GM21737 (cell line): ENCODE data around the gene PTH2.

ENCODE experiments used
- ATAC-seq: cut with Tn5 transposase; IDR thresholded peaks from one replicate; pipeline ENCODE4 v1.9.1; 2021; ENCODE audit warnings: mild to moderate bottlenecking, moderate library complexity; ENCODE audit not compliant: unreplicated experiment

PTH2 gene

DNA sequence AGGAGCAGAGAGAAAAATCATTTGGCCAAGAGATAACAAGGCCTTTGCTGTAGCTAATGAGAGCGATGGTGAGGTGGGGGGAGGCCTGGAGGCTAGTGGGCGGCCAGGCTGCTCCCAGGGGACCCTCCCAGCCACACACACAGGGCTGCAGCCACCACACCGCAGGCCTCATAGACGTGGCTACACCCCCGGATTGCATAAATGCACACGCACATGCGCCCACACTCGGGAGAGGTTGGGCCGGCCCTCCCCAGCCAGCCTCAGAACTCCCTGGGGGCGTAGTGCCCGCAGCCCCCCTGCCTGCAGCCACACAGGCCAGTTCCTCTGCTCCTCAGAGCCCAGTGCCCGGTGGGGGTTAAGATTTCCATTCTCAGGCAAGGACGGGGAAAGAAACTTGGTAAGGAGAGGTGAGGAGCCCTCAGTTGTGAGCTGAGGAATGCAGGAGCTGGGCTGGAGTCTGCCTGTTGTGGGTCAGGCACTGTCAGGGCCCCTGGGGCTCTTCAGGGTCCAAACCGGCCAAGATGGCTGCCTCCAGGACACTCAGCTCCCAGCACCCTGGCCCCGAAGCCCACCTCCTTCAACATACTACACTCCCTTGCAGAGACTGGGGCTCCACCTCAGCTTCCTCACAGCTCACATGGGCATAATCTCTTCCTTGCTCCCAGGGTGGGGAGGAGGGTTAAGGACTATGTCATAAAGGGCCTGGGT lies 8.0 kb downstream of the PTH2 start:
- ATAC-seq, result no peak

DNA sequence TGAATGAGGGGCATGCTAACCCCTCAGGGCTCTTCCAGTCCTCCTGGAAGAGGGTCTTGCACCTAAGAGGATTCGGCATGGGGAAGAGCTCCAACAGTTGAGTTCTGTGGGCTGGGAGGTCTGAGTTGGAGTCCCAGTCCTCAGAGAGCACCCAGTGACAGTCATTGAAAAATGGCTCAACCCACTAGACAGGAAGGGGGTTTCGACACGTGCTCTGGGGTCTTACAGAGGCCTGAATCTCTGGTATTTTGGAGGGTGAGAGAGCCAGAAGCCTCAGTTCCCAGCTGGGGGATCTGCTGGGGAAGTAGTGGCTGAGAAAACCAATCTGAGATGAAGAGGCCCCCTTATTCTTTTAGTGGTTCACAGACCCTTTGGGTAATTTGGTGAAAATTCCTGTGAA lies 9.0 kb downstream of the PTH2 start:
- no peak for ATAC-seq

DNA sequence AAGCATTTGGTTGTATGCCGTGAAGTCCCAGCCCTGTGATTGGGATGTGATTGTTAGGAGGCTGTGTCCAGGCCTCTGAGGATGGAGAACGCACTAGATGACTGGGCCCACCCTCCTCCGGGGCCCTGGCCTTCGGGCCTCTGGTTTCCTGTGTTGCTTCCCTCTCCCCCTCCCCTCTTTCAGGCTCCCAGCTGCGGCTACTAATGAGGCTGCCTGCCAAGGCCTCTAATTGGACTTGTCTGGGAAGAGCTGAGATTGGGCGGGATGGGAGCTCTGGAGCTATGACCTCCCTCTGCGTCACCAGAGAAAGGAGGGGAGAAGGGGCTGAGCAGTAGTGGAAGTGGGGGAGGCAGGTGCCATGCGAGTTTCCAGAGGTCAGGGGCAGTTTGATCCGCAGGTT lies 9.9 kb downstream of the PTH2 start:
- ATAC-seq, result no peak

DNA sequence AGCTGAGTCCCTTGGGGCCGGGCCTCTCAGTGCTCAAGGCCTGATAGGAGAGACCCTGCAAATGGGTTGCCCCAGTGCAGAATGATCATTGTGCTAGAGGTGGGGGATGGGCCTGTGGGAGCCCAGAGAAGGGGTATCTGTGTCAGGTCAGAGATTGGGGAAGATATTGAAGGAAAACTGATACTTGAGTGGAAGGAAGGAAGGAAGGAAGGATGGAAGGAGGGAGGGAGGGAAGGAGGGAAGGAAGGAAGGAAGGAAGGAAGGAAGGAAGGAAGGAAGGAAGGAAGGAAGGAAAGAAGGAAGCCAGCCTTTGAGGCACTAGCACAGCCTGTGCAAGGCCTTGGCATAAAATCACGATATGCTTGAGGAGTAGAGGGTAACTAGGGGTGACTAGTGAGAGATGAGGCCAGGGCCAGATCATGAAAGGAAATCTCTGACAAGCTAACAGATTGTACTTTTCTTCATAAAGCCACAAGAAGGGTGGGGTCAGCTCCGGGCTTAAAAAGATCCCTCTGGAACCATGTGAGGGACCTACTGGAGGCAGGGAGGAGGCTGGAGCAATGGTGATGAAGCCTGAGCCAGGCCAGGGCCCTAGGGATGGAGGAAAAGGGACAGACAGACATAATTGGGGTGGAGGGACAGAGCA lies 11.4 kb downstream of the PTH2 start:
- no peak for ATAC-seq

DNA sequence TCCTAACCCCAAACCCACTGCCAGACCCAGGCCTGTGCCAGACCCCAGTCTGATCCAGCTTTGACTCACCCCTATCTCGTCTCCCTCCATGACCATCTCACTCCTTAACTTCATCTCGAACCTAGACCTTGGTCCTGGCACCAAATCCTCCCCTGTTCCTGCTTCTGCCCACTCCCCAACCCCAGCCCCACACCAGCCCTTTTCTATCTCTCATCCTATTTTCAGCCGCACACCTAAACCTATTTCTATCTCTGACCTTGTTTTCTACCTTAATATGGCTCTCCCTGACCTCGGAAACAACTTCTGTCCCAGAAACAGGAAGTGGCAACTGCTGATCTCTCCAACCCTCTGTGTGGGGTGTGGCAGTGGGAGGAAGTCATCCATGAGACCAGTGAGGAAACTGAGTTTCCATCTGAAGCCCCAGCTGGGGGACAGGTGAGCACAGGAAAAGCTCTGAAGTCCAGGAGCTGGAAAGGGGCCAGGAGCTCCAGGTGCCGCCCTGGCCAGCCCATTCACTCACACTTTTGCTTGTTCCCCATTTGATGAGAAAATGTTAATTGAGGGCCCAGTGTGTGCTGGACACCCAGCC lies 13.7 kb downstream of the PTH2 start:
- no peak for ATAC-seq

DNA sequence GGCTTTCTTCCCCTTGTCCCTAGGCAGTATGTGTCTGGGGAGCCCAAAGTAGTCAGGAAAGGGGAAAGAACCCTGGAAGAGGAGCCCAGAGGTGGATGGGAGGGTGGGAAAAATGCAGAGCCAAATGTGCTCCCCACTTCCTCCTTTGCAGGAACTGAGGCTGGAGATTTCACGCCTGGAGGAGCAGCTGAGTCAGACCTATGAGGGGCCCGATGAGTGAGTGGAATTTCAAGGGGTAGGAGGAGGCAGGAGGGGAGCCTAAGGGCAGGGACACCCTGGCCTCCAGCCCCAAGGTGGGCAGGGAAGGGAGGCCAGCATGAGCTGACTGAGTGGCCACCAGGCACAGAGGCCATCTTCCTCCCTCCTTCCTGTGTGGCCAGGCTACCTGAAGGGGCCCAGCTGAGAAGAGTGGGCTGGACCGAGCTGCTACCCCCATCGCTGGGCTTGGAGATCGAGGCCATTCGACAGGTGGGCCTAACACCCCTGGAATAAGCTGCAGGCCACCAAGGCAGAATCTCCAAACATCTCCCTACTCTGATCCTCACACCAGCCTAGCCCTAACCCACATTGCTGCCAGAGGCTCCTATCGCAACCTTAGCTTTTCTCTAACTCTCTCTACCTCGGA lies 14.3 kb downstream of the PTH2 start:
- no peak for ATAC-seq

DNA sequence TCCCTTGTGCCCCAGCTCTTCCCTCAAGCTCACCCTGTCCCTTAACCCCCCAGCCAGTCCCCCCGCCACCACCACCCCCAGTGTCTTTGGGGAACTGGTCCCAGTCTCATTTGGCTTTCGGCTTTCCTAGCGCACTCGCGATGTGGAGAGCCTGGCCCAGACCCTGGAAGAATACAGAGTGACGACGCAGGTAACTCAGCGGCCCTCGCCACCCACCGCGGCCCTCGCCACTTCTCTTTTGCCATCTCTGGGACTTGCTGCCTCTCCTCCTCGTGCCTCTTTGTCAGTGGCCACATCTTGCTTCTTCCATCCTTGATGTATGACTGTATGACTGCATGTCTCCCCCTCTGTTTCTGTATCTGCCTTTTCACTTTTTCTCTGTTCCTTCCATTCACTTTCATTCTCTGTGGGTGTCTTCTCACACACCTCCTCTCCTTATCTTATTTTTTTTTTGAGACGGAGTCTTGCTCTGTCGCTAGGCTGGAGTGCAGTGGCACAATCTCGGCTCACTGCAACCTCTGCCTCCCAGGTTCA lies 15.7 kb downstream of the PTH2 start:
- no peak for ATAC-seq

DNA sequence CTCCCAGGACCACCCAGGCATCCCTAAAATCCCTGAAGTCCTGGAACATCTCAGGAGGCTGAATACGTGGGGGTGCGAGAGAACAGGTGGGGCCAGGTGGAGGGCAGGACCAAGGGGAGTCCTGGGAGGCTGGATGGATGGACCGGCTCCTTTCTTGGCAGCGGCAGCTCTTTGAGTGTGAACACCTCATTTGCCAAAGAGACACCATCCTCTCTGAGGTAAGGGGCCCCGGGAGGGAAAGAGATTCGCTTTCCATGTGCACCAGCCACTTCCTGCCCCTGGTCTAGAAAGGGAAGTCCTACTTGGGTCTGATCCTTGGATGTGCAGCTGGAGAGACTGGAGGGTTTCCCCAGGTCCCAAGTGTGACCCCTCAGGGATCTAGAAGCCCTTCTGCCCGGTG lies 16.2 kb downstream of the PTH2 start:
- ATAC-seq, result no peak

DNA sequence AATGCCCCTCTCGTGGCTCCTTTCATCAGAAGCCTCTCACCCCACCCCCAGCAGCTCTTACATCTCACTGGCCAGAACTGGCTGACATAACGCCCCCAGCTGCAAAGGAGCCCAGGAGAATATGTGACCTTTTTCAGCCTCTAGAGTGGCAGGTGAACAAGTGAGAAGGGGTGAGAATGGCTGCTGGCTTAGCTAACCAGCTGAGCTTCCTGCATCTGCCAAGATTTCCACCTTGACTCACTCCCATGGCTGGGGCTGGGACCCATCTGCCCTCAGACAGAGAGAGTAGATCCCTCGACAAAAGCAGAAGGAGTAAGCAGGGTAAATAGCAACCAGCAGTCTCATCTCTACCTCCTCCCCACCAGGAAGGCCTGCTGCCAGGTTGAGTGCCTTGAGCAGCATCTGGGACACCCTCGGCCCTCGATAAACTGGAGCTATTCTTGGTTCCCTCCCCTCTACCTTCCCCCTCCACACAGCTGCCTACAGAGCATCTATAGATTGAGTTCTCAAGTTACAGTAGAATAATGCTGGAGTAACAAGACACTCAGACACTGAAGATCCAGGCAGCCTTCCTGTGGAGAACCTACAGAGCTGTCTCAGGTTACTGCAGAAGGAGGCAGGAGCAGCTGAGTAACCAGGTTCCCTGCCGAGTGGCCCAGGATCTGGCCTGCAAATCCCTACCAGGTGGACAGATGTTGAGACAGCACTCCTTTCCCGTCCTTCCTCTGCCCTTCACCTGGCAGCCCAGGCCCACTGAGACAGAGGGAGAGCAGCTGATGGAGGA lies 19.6 kb downstream of the PTH2 start:
- no peak for ATAC-seq

DNA sequence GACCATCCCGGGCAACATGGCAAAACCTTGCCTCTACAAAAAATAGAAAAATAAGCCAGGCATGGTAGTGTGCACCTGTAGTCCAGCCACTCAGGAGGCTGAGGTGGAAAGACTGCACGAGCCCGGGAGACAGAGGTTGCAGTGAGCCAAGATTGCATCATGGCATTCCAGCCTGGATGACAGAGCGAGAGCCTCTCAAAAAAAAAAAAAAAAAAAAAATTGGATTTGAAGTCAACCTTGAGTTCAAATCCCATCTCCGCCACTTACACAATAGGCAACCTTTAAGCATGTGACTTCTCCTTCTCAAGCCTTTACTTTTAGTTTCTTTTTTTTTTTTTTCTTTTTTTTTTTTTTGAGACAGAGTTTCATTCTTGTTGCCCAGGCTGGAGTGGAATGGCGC lies 23.2 kb downstream of the PTH2 start:
- ATAC-seq, result no peak

DNA sequence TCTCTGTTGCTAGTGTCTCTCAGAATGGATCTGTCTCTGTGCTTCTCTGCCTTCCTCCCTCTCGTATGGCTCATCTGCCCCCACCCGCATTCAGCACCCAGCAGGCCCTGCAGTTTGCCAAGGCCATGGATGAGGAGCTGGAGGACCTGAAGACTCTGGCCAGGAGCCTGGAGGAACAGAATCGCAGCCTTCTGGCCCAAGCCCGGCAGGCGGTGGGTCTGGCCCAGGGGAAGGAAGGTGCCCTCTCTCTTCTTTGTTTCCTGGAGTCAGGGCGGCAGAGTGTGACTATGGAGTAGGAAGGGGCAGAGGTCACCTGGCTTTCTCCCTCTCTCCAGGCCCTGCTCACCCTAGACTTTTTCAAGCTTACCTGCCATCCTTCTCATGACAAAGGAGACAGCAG lies 24.3 kb downstream of the PTH2 start:
- no peak for ATAC-seq

DNA sequence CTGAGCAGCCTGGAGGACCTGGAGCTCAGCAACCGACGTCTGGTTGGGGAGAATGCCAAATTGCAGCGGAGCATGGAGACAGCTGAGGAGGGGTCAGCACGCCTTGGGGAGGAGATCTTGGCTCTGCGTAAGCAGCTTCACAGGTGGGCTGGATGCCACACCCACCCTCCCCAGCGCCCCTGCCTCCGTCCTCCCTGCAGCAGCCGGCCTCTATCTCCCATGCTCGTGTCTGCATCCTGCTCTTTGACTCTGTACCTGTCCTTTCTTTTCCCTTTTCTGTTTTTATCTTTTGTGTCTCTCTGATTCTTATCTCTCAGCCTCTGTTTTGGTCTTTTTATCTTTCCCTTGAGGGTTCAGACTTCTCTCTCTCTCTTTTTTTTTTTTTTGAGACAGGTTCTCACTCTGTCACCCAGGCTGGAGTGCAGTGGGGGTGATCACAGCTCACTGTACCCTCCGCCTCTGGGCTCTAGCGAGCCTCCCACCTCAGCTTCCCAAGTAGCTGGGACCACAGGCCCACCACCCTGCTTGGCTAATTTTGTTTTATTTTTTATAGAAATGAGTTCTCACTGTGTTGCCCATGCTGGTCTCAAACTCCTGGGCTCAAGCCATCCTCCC lies 25.1 kb downstream of the PTH2 start:
- ATAC-seq, result no peak

DNA sequence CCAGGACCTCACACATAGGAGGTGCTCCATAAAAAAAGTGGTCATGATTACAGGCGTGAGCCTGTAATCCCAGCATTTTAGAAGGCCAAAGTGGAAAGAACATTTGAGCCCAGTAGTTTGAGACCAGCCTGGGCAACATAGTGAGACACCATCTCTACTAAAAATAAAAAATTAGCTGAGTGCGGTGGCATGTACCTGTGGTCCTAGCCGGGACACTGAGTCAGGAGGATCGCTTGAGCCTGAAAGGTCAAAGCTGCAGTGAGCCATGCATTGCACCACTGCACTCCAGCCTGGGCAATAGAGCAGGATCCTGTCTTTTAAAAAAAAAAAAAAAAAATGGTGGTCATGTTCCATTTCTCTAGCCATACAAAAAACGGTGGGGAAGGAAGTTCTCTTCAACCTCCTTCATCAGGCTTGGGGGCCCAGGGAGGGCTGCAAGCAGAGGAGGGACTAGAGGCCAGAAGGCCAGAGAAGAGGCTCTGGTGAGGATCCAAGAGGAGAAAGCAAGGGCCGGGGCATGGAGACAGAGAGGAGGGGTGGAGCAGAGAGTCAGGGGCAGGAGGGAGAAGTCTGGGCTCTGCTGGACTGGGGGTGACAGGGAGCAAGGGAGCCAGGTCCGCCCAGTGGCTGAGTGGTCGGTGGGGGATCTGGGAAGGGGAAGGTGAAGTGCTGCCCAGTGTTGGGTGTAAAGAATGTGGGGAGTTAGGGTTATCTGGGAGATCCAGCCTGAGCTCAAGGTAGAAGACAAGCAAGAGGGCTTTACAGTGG lies 26.3 kb downstream of the PTH2 start:
- ATAC-seq, result no peak

DNA sequence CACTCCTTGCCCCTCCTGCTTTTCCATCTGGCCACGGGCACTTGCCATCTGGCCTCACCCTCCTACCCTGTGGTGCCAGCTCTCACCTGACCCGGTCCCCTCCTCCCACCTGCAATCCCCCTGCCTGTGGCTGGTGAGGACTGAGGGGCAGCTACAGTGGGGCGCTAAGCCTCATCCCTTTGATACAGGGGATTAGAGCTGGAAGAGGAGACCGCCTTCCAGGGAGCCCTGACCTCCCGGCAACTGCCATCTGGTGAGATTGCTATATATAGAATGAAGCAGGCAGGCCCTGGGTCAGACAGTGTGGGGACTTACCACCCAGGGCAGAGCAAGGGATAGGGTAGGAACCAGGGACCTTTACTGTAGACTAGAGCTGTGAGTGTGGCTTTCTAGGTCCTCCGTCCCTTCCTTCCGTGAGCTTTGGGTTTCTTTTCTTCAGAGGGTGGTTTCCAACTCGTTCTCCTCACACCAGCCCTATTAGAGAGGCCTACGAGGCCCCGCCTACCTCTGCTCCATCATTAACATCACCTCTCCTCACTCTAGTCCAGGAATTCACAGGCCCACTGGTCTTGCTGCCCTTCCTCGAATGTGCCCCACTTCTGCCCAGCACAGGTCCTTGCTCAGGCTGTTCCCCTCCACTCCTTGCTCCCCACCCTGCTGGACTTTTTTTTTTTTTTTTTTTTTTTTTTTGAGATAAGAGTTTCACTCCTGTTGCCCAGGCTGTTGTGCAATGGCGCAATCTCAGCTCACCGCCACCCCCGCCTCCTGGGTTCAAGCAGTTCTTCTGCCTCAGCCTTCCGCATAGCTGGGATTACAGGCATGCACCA lies 27.4 kb downstream of the PTH2 start:
- ATAC-seq, result no peak

DNA sequence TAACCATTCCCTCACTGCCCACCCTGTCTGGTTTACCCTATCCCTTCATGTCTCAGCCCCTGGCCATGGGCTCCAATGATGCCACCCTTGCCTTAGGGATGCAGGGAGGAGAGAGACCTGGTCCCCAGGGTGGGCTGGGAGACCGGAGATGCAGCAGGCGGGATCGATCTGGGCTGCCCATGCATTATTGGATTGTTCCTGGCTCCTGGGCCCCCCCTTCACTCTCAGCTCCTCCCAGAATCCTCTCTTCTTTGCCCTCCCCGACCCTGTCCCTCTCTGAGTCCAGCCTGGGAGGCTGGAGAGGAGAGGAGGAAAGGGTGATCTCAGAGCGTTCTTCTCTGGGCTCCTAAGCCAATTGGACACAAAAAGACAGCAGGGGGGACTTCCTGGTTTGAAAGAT lies 29.4 kb downstream of the PTH2 start:
- no peak for ATAC-seq

DNA sequence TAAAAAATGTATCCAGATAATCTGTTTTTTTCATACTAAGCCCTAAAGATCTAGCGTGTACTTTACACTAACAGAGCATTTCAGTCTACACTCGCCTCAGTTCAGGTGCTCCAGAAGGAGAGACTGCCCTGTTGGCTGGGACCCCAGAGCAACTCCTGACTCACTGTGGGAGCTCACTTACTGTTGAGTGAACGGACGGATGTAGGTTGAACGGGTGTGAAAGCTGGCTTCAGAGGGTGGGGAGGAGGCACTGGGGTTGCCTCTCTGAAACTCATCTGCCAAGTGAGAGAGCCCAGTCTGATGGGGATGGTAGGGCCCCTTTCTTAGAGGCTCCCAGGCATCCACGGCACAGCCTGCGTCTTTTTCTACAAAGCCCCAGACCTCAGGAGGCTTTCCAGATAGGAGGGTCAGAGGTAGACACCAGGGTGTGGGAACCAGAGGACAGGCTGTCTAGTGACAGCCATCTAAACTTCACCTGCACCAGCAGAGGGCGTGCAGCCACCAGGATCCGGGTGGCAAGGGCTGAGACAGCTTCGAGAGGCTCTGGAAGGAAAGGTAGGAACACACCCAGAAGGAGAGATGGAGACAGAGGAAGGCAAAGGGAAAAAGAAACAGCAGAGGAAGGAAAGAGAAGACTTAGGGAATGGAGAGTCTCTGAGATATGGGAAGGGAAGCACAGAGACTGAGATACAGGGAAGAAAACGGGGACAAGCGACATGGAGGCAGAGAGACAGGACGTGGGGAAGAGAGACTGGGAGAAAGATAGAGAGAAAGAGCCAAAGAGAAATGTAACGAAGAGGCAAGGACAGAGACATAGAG lies 31.5 kb downstream of the PTH2 start:
- no peak for ATAC-seq

DNA sequence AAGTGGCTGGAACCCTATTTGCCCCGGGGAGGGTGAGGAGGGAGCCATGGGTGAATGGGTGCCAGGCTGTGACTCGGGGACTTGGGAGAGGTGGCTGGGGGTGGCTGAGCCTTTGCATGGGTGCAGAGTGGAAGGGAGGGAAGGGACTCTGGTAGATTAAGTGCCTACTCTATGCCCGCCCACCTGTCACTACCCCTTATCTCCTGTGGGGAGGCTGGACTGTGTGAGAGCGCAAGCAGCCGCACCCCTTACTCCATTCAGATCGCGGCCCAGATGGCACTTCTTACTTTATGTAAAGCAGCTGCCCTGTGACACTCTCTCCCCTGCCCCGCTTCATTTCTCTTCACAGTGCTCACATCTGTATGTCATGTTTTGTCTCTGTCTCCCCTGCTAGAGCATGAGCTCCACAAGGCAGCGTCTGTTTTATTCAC lies 32.3 kb downstream of the PTH2 start:
- no peak for ATAC-seq
